A549 (cell line): Measurements from ENCODE around the gene SPINK2. TPM values are rescaled to one million over a fixed set of nuclear protein-coding genes. Genes with fewer than 3 reads are reported as not detected.

Experiments
- ATAC-seq, 2 experiments: fragments of 200-7000 bp in 1 of 2; fragments of >200 bp in 1 of 2; cut with Nextera tagmentation in 1 of 2; cut with Tn5 transposase in 1 of 2; 3 replicates each; pipeline versions ENCODE4 v1.8.0 to v1.9.1; 2018 to 2020; ENCODE audit warnings: mild to moderate bottlenecking in 1 of 2, moderate library complexity in 1 of 2
- CTCF ChIA-PET: fragments of 300-600 bp; sonication (Branson Sonifier 250); formaldehyde crosslinking; extraction: SDS; loops from one replicate; lab custom pipeline; 2021; ENCODE audit warnings: antibody characterized with exemption, inconsistent platforms; lab: Yijun Ruan, JAX
- POLR2A ChIA-PET: fragments of 350-600 bp; formaldehyde crosslinking; extraction: SDS; loops from one replicate; lab custom pipeline; 2021; ENCODE audit warnings: antibody characterized with exemption, inconsistent platforms; lab: Yijun Ruan, JAX
- DNase-seq, 2 experiments: peaks; one replicate each; pipeline versions ENCODE4 v3.0.0 to v3.0.0-alpha.2; 2011 to 2016; ENCODE audit warnings: low read depth in 1 of 2, low spot score in 1 of 2
- FAIRE-seq: peaks from 2 replicates; lab custom pipeline; 2011; peaks lifted over from hg19 to GRCh38; lab: Jason Lieb, UNC
- H3K27ac ChIP-seq, 2 experiments: fragments of >200 bp; sonication (Bioruptor Twin); formaldehyde crosslinking; 3 replicates each; pipeline ENCODE4 v1.5.1; 2016 to 2017
- H3K4me1 ChIP-seq: fragments of >200 bp; sonication (Bioruptor Twin); formaldehyde crosslinking; 3 replicates; pipeline ENCODE4 v1.6.1; 2016
- H3K4me2 ChIP-seq: fragments of >200 bp; sonication (Bioruptor Twin); formaldehyde crosslinking; 3 replicates; pipeline ENCODE4 v1.6.1; 2016
- H3K4me3 ChIP-seq: fragments of >200 bp; sonication (Bioruptor Twin); formaldehyde crosslinking; 3 replicates; pipeline ENCODE4 v1.5.1; 2016
- H3K9me3 ChIP-seq: fragments of >200 bp; sonication (Bioruptor Twin); formaldehyde crosslinking; 3 replicates; pipeline ENCODE4 v1.6.1; 2016
- BCL3 ChIP-seq: fragments of >200 bp; sonication (Bioruptor Twin); formaldehyde crosslinking; IDR thresholded peaks from 3 replicates; pipeline ENCODE4 v1.6.1; 2016
- CBX2 ChIP-seq: fragments of 200-600 bp; sonication (generic); IDR thresholded peaks from 2 replicates; pipeline ENCODE4 v1.6.1; 2016; ENCODE audit warnings: low read depth, mild to moderate bottlenecking, borderline replicate concordance
- CBX8 ChIP-seq: fragments of 200-600 bp; sonication (generic); IDR thresholded peaks from 2 replicates; pipeline ENCODE4 v1.6.1; 2016
- CEBPB ChIP-seq, 2 experiments: fragments of >200 bp in 1 of 2; sonication (Bioruptor Twin) in 1 of 2; formaldehyde crosslinking in 1 of 2; IDR thresholded peaks; 2 replicates each; pipeline ENCODE4 v1.6.1; 2012 to 2016
- CHD2 ChIP-seq: fragments of 150-350 bp; IDR thresholded peaks from 2 replicates; pipeline ENCODE4 v1.6.1; 2014; ENCODE audit warnings: low read length; ENCODE audit not compliant: partially characterized antibody
- CHD4 ChIP-seq: fragments of 200-600 bp; sonication (generic); IDR thresholded peaks from 2 replicates; pipeline ENCODE4 v1.6.1; 2016; ENCODE audit warnings: antibody characterized with exemption, mild to moderate bottlenecking, borderline replicate concordance
- EHF ChIP-seq: fragments of 250-450 bp; sonication (Bioruptor Pico); IDR thresholded peaks from 2 replicates; pipeline ENCODE4 v1.5.0; 2020; ENCODE audit warnings: mild to moderate bottlenecking
- EHMT2 ChIP-seq: fragments of 200-600 bp; sonication (generic); IDR thresholded peaks from 2 replicates; pipeline ENCODE4 v1.6.1; 2016; ENCODE audit warnings: antibody characterized with exemption, low read depth, mild to moderate bottlenecking, moderate library complexity
- FOSL2 ChIP-seq, 2 experiments: fragments of 450-650 bp in 1 of 2; fragments of >200 bp in 1 of 2; sonication (Bioruptor Twin) in 1 of 2; formaldehyde crosslinking; IDR thresholded peaks; 2 replicates each; pipeline versions ENCODE4 v1.5.0 to v1.6.1; 2016 to 2020; ENCODE audit warnings: mild to moderate bottlenecking in 1 of 2, moderate library complexity in 1 of 2
- GATA3 ChIP-seq: IDR thresholded peaks from 2 replicates; pipeline ENCODE4 v1.6.1; 2012; ENCODE audit warnings: borderline replicate concordance
- HDAC2 ChIP-seq: fragments of 200-600 bp; sonication (generic); IDR thresholded peaks from 2 replicates; pipeline ENCODE4 v1.6.1; 2016
- HEYL ChIP-seq: fragments of 250-450 bp; sonication (Bioruptor Pico); IDR thresholded peaks from 2 replicates; pipeline ENCODE4 v1.8.0; 2021; ENCODE audit warnings: mild to moderate bottlenecking, moderate library complexity
- HMGXB4 ChIP-seq: fragments of 250-450 bp; sonication (Bioruptor Pico); IDR thresholded peaks from 2 replicates; pipeline ENCODE4 v1.5.0; 2021; ENCODE audit warnings: mild to moderate bottlenecking, moderate library complexity, borderline replicate concordance
- HOXB5 ChIP-seq: fragments of 250-450 bp; sonication (Bioruptor Pico); IDR thresholded peaks from 2 replicates; pipeline ENCODE4 v1.5.0; 2020; ENCODE audit warnings: mild to moderate bottlenecking, moderate library complexity
- JUN ChIP-seq, 2 experiments: fragments of >200 bp; sonication (Bioruptor Twin); formaldehyde crosslinking; IDR thresholded peaks; 2 replicates in 1 of 2; 3 replicates in 1 of 2; pipeline ENCODE4 v1.6.1; 2016 to 2017
- KDM5A ChIP-seq: fragments of 200-600 bp; sonication (generic); IDR thresholded peaks from 2 replicates; pipeline ENCODE4 v1.6.1; 2016; ENCODE audit warnings: antibody characterized with exemption, mild to moderate bottlenecking
- MAFK ChIP-seq: fragments of 450-650 bp; IDR thresholded peaks from 2 replicates; pipeline ENCODE4 v1.6.1; 2014; ENCODE audit not compliant: partially characterized antibody
- MYC ChIP-seq: IDR thresholded peaks from 2 replicates; pipeline ENCODE4 v1.6.1; 2012; ENCODE audit warnings: mild to moderate bottlenecking, inconsistent platforms, low read length, improper control_type of control experiment, borderline replicate concordance
- NR3C1 ChIP-seq: fragments of >200 bp; sonication (Bioruptor Twin); formaldehyde crosslinking; IDR thresholded peaks from 3 replicates; pipeline ENCODE4 v1.6.1; 2017
- PHF8 ChIP-seq: fragments of 200-600 bp; sonication (generic); IDR thresholded peaks from 2 replicates; pipeline ENCODE4 v1.6.1; 2016; ENCODE audit warnings: low read depth, mild to moderate bottlenecking, antibody characterized with exemption, moderate library complexity, borderline replicate concordance
- POLR2A ChIP-seq: IDR thresholded peaks from 2 replicates; pipeline ENCODE4 v1.6.1; 2012; ENCODE audit warnings: mild to moderate bottlenecking, low read length
- RAD21 ChIP-seq, 2 experiments: fragments of >200 bp in 1 of 2; sonication (Bioruptor Twin) in 1 of 2; formaldehyde crosslinking in 1 of 2; IDR thresholded peaks in 1 of 2; conservative IDR thresholded peaks in 1 of 2; 2 replicates in 1 of 2; 3 replicates in 1 of 2; pipeline ENCODE4 v1.6.1; 2012 to 2018; ENCODE audit warnings: inconsistent platforms in 1 of 2
- RCOR1 ChIP-seq: fragments of 150-350 bp; IDR thresholded peaks from 2 replicates; pipeline ENCODE4 v1.6.1; 2014; ENCODE audit warnings: antibody characterized with exemption, low read length, low read depth
- REST ChIP-seq: fragments of 200-600 bp; sonication (generic); IDR thresholded peaks from 2 replicates; pipeline ENCODE4 v1.6.1; 2016; ENCODE audit warnings: antibody characterized with exemption, mild to moderate bottlenecking, moderate library complexity
- RFX5 ChIP-seq: fragments of 450-650 bp; IDR thresholded peaks from 2 replicates; pipeline ENCODE4 v1.7.1; 2014; ENCODE audit warnings: antibody characterized with exemption, mild to moderate bottlenecking, moderate library complexity
- SMC3 ChIP-seq: fragments of >200 bp; sonication (Bioruptor Twin); formaldehyde crosslinking; IDR thresholded peaks from 3 replicates; pipeline ENCODE4 v1.6.1; 2018; ENCODE audit warnings: inconsistent platforms
- SREBF2 ChIP-seq: fragments of 450-650 bp; IDR thresholded peaks from 2 replicates; pipeline ENCODE4 v1.6.1; 2014; ENCODE audit warnings: mild to moderate bottlenecking, moderate library complexity
- ZNF302 ChIP-seq: fragments of 250-450 bp; sonication (Bioruptor Pico); IDR thresholded peaks from 2 replicates; pipeline ENCODE4 v1.9.0; 2021; ENCODE audit warnings: inconsistent platforms, mild to moderate bottlenecking, moderate library complexity
- WGBS: methylation state at CpG from one replicate; pipeline ENCODE4 v1.1.6; 2017; ENCODE audit errors: missing lambda C conversion rate; 5-methylcytosine and 5-hydroxymethylcytosine counted together
- polyA plus RNA-seq, 4 experiments: library from polyadenylated mRNA; depleted of rRNA in 3 of 4; stranded (reverse); fragments of >200 nt; fragmentation: RNase III in 1 of 4; extraction: RNeasy Plus Mini Kit Qiagen cat#74134 plus additional on column Dnase treatment in 1 of 4; gene quantifications; 2 replicates in 3 of 4; 3 replicates in 1 of 4; pipeline ENCODE4 v1.2.3, GENCODE V29; 2011 to 2017
- TF ChIP-seq, protein P1 (sequence below): fragments of 450-650 bp; IDR thresholded peaks from 2 replicates; pipeline ENCODE4 v1.6.1; 2014; ENCODE audit warnings: antibody characterized with exemption

Gene SPINK2
- polyA plus RNA-seq, 2 of the 4 experiments (the other 2 are of a cell fraction), result not detected

- H3K4me2 ChIP-seq, result no peak overlapping the region
- 47% methylated on average over 1 of the region's 1 CpG for WGBS
- DNase-seq (no peak), ATAC-seq (no peak), FAIRE-seq (no peak)
- POLR2A ChIA-PET, result no interaction called here
- H3K4me1 ChIP-seq, result no peaks in the 10 kb centered on the region
- no peak for TF ChIP-seq JUN (IDR thresholded peaks at IDR 0.05)
- TF ChIP-seq BCL3, result no peak
- no peak for TF ChIP-seq EHF (CRISPR knock-in tag)
- no peak for TF ChIP-seq RAD21 (conservative IDR thresholded peaks at IDR 0.05 in 1 of 2, IDR thresholded peaks at IDR 0.05 in 1 of 2)
- no peak for TF ChIP-seq ZNF302
- TF ChIP-seq SREBF2, result no peak
- TF ChIP-seq POLR2A, result no peak
- no peak for TF ChIP-seq REST
- no peak for TF ChIP-seq HOXB5 (CRISPR knock-in tag)
- no peak for TF ChIP-seq HMGXB4 (CRISPR knock-in tag)
- TF ChIP-seq, protein P1, sequence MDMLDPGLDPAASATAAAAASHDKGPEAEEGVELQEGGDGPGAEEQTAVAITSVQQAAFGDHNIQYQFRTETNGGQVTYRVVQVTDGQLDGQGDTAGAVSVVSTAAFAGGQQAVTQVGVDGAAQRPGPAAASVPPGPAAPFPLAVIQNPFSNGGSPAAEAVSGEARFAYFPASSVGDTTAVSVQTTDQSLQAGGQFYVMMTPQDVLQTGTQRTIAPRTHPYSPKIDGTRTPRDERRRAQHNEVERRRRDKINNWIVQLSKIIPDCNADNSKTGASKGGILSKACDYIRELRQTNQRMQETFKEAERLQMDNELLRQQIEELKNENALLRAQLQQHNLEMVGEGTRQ, result no peak
- no peak for TF ChIP-seq HDAC2
- no peak for TF ChIP-seq CEBPB (IDR thresholded peaks at IDR 0.05)
- CTCF ChIA-PET, result interaction anchor here (1.0 to 1.2 kb wide), 2 partner anchors 17 to 19 kb away, joined by 3 read pairs; no protein-coding TSS in a partner anchor
- H3K4me3 ChIP-seq, result no peak overlapping the region
- no peaks in the 10 kb centered on the region for H3K9me3 ChIP-seq
- H3K27ac ChIP-seq, result no peak overlapping the region
These were observed 2.7 kb downstream of the SPINK2 start for GRCh38 chr4:56818797-56819196.

DNA sequence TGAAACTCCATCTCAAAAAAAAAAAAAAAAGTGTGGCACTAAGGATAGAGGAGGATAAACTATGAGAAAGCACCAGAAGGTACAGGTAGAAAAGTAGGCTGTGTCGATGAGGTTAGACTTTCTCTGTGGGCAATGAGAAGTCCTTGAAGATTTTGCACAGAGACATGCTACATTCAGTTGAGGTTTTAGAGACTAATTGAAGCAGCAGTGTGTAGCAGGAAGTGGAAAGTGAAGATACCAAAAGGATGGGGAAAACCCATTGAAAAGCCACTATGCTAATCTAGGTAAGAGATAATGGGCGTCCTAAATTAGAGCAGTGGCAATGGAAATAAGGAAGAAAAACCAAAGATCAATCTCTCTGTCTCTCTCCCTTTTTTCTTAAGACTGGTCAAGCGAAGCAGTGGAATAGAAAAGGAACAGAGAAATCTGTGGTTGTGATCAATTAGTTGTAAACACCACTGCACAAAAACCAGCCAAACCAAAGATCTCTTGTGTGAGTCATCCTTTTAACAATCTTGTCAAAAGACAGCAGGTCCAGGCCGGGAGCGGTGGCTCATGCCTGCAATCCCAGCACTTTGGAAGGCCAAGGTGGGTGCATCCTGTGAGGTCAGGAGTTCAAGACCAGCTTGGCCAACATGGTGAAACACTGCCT is 3.5 kb downstream of the SPINK2 start:
- Histone ChIP-seq H3K4me2 (no peak overlapping the region), H3K4me3 (no peak overlapping the region), H3K4me1 (no peaks in the 10 kb centered on the region), H3K27ac (no peak overlapping the region), H3K9me3 (no peaks in the 10 kb centered on the region)
- DNase-seq (no peak), FAIRE-seq (no peak), ATAC-seq (no peak)
- CTCF ChIA-PET, result interaction anchor here (1.2 kb wide), 1 partner anchor 19 kb away, joined by 3 read pairs; no protein-coding TSS in a partner anchor
- WGBS, result 67% methylated on average over 5 of the region's 5 CpGs
- TF ChIP-seq MYC, result no peak
- no peak for TF ChIP-seq EHMT2
- TF ChIP-seq HEYL (CRISPR knock-in tag), result no peak
- TF ChIP-seq CBX8, result no peak
- TF ChIP-seq RFX5, result no peak
- TF ChIP-seq FOSL2 (IDR thresholded peaks at IDR 0.05), result no peak
- TF ChIP-seq FOSL2 (CRISPR knock-in tag; IDR thresholded peaks at IDR 0.05), result no peak
- TF ChIP-seq KDM5A, result no peak
- no peak for TF ChIP-seq CHD4
- no peak for TF ChIP-seq CEBPB (IDR thresholded peaks at IDR 0.05)
- TF ChIP-seq CBX2, result no peak
- TF ChIP-seq NR3C1, result no peak
- no peak for TF ChIP-seq PHF8
- no peak for TF ChIP-seq MAFK
- TF ChIP-seq GATA3, result no peak
- TF ChIP-seq CHD2, result no peak
- TF ChIP-seq JUN (IDR thresholded peaks at IDR 0.05), result no peak
- TF ChIP-seq SREBF2, result no peak
- no peak for TF ChIP-seq RCOR1
- no peak for TF ChIP-seq SMC3
- no peak for TF ChIP-seq RAD21 (conservative IDR thresholded peaks at IDR 0.05 in 1 of 2, IDR thresholded peaks at IDR 0.05 in 1 of 2)
- POLR2A ChIA-PET, result no interaction called here
